Amniotic stem cell (primary cell): ENCODE measurements around the gene PAN2.

ENCODE experiments used
- DNase-seq: peaks from one replicate; lab custom pipeline; 2025; lab: John Stamatoyannopoulos, UW

PAN2 gene

GRCh38 chr12:56271031-56271430 lies 62.8 kb downstream of the PAN2 start:
- no peak for DNase-seq

DNA sequence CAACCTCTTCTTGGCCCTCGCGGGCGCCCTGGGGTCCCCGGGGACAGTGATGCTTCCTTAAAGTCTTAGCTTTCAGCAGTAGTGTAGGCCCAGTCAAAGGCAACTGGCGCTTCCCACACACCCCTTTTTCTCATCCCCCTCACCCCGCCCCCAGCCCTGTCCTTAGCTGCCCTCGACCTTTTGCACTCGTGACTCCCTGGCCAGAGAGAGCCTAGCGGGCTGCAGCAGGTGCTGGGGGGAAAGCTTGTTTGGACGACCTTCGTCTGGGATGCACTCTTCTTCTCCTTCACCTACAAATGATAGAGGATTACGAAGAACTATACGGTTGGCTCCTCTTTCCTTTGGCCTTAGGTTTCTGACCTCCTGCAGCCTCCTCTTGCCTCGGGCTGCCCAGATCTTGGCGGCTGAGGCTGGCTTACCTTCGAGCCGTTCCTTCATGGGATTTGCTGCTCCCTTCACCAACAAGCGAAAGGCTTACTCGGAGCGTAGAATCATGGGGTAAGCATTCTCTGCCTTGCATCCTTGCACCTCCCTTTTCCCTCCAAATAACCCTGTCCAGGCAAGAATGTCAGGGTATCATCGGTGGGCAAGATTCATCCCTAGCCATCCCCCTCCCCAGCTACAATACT lies 66.2 kb downstream of the PAN2 start:
- no peak for DNase-seq

- peak; percentile 92 for DNase-seq
These were observed 66.9 kb downstream of the PAN2 start, which contains the start of gene COQ10A for GRCh38 chr12:56266693-56267442. Gene COQ10A (plus strand): TSS chr12:56266942. CDS start chr12:56267119, 177 bp downstream.
